ENCODE data around the gene ARMH4. TPM values are rescaled to one million over a fixed set of nuclear protein-coding genes. Genes with fewer than 3 reads are reported as not detected.
A peak's percentile ranks its signal among the peaks of the same experiment; 100 is the strongest.

The ARMH4 gene
- total RNA-seq, 1 experiment from 2014 or later = 7.8 TPM

- no peak overlapping the region for H3K4me3 ChIP-seq (ENCODE audit: low read depth, low read length, poor library complexity, severe bottlenecking)
- no peak overlapping the region for H3K27ac ChIP-seq (ENCODE audit: low read depth, low read length, poor library complexity, severe bottlenecking)
- DNase-seq (ENCODE audit: low spot score) = no peak
- H3K27me3 ChIP-seq (replicated peaks; ENCODE audit: insufficient read depth, low read depth, low read length, poor library complexity) = no peaks in the 10 kb centered on the region
- ChIA-PET CTCF (no interaction called here), POLR2A (ENCODE audit: low non-redundant PET) (no interaction called here)
- intact Hi-C loops (cut with micrococcal nuclease; ENCODE audit: unreplicated experiment) = no loop called here
- no peak for TF ChIP-seq CTCF (conservative IDR thresholded peaks at IDR 0.05; ENCODE audit: low read depth, low read length)
- TF ChIP-seq EZH2 (IDR thresholded peaks at IDR 0.05; ENCODE audit: borderline replicate concordance, low read depth, low read length, poor library complexity, severe bottlenecking) = no peak
- no peaks in the 10 kb centered on the region for H3K36me3 ChIP-seq (ENCODE audit: insufficient read depth, low read length, poor library complexity, severe bottlenecking)
- no TSS peak for BruUV-seq (replicated peaks)
- H3K4me1 ChIP-seq (ENCODE audit: insufficient read depth, low read length, poor library complexity, severe bottlenecking) = peaks cover 18% of the 10 kb centered on the region
- no peaks in the 10 kb centered on the region for H3K9me3 ChIP-seq (ENCODE audit: low read depth, low read length, poor library complexity, severe bottlenecking)
Observed at GRCh38 chr14:58060898-58061297, 91.1 kb downstream of the ARMH4 start.

GRCh38 chr14:58060077-58060476, 91.9 kb downstream of the ARMH4 start:
- intact Hi-C loops (cut with micrococcal nuclease; ENCODE audit: unreplicated experiment) = no loop called here
- Histone ChIP-seq H3K4me3 (ENCODE audit: low read depth, low read length, poor library complexity, severe bottlenecking) (no peak overlapping the region), H3K4me1 (ENCODE audit: insufficient read depth, low read length, poor library complexity, severe bottlenecking) (peaks cover 18% of the 10 kb centered on the region), H3K27me3 (replicated peaks; ENCODE audit: insufficient read depth, low read depth, low read length, poor library complexity) (no peaks in the 10 kb centered on the region), H3K9me3 (ENCODE audit: low read depth, low read length, poor library complexity, severe bottlenecking) (no peaks in the 10 kb centered on the region), H3K27ac (ENCODE audit: low read depth, low read length, poor library complexity, severe bottlenecking) (no peak overlapping the region), H3K36me3 (ENCODE audit: insufficient read depth, low read length, poor library complexity, severe bottlenecking) (no peaks in the 10 kb centered on the region)
- TF ChIP-seq EZH2 (IDR thresholded peaks at IDR 0.05; ENCODE audit: borderline replicate concordance, low read depth, low read length, poor library complexity, severe bottlenecking) = no peak
- no peak for TF ChIP-seq CTCF (conservative IDR thresholded peaks at IDR 0.05; ENCODE audit: low read depth, low read length)
- ChIA-PET POLR2A (ENCODE audit: low non-redundant PET) (no interaction called here), CTCF (no interaction called here)
- no TSS peak for BruUV-seq (replicated peaks)
- no peak for DNase-seq (ENCODE audit: low spot score)

GRCh38 chr14:58059126-58059525, 92.9 kb downstream of the ARMH4 start:
- no peak overlapping the region for H3K4me3 ChIP-seq (ENCODE audit: low read depth, low read length, poor library complexity, severe bottlenecking)
- H3K27me3 ChIP-seq (replicated peaks; ENCODE audit: insufficient read depth, low read depth, low read length, poor library complexity) = no peaks in the 10 kb centered on the region
- CTCF ChIA-PET = no interaction called here
- no peaks in the 10 kb centered on the region for H3K9me3 ChIP-seq (ENCODE audit: low read depth, low read length, poor library complexity, severe bottlenecking)
- no peak for TF ChIP-seq EZH2 (IDR thresholded peaks at IDR 0.05; ENCODE audit: borderline replicate concordance, low read depth, low read length, poor library complexity, severe bottlenecking)
- TF ChIP-seq CTCF (conservative IDR thresholded peaks at IDR 0.05; ENCODE audit: low read depth, low read length) = no peak
- no TSS peak for BruUV-seq (replicated peaks)
- peak; percentile 61 for DNase-seq (ENCODE audit: low spot score)
- no peak overlapping the region for H3K27ac ChIP-seq (ENCODE audit: low read depth, low read length, poor library complexity, severe bottlenecking)
- no peaks in the 10 kb centered on the region for H3K36me3 ChIP-seq (ENCODE audit: insufficient read depth, low read length, poor library complexity, severe bottlenecking)
- intact Hi-C loops (cut with micrococcal nuclease; ENCODE audit: unreplicated experiment) = no loop called here
- peaks cover 18% of the 10 kb centered on the region for H3K4me1 ChIP-seq (ENCODE audit: insufficient read depth, low read length, poor library complexity, severe bottlenecking)
- POLR2A ChIA-PET (ENCODE audit: low non-redundant PET) = interaction anchor here (0.5 kb wide), 1 partner anchor 12 kb away, joined by 4 read pairs; no protein-coding TSS in a partner anchor
